ENCODE measurements around the gene CENPQ.
"Not testable (repeated sequence)": the region's sequence is repeated elsewhere in the genome, so short reads cannot be mapped to it uniquely, and the experiment has no call there.

Gene CENPQ, protein sequence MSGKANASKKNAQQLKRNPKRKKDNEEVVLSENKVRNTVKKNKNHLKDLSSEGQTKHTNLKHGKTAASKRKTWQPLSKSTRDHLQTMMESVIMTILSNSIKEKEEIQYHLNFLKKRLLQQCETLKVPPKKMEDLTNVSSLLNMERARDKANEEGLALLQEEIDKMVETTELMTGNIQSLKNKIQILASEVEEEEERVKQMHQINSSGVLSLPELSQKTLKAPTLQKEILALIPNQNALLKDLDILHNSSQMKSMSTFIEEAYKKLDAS

DNA sequence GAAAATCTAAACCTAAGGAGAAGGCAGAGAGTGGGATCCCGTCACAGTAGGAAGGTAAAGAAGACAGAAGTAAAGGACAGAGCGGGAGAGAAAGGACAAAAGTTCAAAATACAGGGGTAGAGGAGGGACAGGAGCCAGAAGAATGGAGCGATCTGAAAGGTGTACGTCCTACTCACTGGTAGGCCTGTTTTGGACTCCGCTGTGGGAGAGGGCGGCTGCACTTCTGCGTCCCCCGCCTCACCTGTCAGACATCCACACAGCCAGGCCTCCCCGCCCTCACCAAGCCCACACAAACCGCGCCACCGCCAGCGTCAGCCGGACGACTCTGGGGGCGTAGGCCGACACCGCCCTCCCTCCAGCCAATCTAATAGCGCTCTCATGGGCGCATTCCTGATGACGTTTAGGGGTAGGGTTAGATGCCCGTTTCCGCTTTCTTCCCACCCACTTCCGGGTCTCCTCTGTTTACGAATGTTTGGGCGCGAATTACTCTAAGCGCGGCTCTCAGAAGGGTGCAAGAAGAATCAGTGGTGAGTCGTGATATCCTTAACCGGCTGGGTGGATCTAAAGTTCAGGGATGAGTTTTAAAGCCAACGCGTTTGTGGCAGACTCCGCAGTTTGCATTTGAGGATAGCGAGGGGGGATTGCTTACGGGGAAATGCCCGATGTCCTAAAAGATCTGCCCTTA lies at the start of gene CENPQ, which contains the start of gene MMUT:
Gene CENPQ (plus strand): TSS at position 444 of the 685 bp plus-strand sequence. CDS start 6,807 bp downstream, outside the sequence.
Gene MMUT (minus strand): TSS at position 327 of the 685 bp plus-strand sequence. CDS start 3,787 bp downstream, outside the sequence.
- DNase-seq = peak; percentile 93

DNA sequence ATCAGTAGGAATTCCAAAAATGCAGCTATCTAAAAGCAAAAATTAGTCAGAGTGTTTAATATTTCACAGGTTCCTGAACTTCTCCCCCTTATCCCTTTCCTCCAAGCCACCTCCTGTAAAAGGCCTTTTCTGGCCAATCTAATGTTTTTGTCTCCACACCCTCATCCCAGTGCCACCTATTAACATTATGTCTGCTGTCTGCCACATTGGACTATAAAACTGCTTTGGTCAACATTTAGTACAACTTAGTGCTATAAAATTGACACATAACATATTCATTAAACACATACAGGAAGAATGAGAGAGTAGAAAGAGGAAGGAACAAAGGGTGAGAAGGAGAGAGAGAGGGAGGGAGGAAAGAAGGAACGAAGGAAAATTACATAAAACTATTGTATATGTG lies 47.8 kb upstream of the CENPQ start:
- DNase-seq = peak; percentile 54

DNA sequence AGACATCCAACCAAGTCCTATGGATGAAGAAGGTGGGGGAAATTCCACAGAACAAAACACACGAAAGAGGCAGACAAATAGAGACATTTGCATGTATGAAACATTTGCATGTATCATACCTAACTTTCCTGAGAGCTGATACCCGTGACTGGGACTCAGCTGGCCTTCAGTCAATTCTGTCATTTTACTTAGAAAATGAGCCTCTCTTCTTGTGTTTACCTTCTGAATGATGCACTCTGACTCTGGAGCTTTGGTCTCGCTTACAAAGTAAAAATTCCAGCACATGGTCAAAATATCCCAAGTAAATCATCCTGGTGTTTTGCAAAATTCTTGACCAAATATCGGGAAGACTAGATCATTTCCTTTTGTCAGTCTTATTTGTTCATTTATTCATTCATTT lies 47.0 kb upstream of the CENPQ start:
- DNase-seq = no peak

DNA sequence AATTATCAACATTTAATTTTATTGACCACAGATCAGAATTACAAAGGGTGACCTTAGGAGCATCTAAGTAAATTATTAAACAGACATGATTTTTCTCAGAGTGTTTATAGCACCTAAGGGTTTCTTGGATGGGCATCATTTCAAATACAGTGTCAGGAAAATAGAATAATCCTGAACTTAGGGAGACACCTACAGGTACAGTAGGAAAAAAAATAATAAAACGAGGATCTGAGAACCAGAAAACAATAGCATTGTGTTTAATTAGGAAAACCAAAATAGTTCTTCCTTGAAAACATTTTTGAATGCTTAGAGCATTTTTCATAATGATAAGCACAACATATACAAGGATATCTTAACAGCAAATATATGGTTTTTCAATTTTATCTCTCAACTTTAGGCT lies 39.4 kb upstream of the CENPQ start:
- DNase-seq = peak; percentile 32

DNA sequence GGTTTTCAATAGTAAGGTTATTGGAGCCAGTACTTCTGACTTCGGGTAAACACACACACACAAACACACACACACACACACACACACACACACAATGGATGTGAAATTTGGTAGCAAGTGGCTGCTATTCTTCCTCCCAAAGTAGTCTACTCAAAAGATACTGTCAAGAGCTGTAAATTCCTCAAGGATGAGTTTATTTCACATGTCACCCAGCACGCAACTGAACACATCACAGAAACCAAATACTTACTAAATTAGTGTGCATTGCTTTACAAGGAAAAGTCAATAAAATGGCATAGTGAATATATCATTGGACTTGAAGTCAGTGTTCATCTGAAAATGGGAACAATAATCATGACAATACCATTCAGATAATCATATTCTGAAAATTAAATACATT lies 33.0 kb upstream of the CENPQ start:
- DNase-seq = no peak

DNA sequence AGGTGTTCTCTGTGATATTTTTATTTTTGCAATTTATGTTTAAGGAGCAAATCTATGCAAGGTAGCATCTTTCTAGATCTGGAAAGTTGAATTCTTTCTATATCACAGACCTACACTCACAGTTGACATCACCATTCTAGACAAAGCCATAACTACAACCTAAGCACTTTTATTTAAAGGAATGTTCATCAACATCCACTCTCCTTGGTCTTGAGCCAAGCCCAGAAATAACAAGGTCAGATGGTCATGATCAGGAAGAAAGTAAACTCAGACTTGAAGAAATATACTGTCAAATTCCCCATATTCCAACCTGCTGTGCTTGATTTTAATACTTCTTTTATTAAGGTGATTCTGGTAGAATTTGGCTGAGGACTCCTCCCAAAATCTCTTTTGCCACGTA lies 32.3 kb upstream of the CENPQ start:
- DNase-seq = no peak

DNA sequence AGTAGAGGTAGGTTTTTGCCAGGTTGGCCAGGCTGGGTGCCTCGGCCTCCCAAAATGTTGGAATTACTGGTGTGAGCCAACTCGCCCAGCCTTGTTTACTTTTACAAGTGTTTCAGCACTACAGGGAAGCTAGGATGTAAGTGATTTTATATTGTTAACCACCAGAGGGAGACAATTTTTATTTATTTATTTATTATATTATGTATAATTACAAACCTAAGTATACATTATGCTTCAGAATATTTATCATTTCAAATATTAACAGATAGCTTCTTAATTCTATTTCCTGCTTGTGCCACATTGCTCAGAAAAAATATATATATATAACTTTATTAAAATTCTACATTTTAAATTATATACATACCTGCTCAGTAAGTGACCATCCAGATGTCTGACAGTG lies 9.9 kb upstream of the CENPQ start:
- DNase-seq = no peak

DNA sequence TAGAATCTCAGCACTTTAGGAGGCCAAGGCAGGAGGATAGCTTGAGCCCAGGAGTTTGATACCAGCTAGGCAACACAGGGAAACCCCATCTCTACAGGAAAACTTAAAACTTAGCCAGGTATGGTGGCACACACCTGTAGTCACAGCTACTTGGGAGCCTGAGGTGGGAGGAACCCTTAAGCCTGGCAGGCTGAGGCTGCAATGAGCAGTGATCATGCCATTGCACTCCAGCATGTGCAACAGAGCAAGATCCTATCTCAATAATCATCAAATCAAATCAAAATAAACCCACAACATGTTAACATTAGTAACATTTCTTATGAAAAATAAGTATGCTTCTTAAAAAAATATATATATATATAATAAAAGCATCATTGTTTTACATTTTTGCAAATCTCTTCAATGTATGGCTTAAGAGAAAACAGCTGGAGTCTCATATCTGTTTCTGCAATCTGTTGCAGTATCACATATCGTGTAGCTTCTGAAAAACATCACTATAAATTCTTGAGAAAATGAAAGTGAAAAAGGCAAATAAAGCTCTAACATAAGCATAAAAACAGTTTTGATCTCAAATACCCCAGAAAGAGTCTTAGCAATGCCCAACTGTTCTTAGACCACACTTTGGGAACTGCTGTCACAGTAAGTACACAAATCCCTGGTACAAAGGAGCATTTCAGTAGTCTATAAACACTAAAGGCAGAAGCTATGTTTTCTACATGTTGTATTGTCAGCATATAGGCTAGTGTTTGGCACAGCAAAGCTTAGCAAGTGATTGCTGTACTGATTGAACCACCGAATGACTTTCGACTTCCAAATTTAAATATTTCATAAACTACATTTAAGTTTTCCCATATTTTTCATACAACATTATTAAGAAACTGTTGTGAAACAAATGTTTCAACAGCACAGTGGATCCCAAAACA lies 8.1 kb upstream of the CENPQ start:
- no peak for DNase-seq

DNA sequence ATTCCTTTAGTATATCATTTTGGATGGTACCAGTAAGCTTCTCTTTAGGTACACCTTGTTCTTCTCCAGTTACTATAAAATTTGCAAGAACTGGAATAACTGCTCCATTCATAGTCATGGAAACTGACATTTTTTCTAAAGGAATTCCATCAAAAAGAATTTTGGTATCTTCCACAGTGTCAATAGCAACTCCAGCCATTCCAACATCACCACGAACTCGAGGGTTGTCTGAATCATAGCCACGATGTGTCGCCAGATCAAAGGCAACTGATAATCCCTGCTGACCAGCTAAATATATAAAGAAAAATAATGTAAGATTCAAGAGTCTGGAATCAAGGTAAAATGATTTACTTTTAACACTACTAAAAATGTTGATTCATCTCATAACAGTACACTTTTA lies 5.4 kb upstream of the CENPQ start:
- no peak for DNase-seq

DNA sequence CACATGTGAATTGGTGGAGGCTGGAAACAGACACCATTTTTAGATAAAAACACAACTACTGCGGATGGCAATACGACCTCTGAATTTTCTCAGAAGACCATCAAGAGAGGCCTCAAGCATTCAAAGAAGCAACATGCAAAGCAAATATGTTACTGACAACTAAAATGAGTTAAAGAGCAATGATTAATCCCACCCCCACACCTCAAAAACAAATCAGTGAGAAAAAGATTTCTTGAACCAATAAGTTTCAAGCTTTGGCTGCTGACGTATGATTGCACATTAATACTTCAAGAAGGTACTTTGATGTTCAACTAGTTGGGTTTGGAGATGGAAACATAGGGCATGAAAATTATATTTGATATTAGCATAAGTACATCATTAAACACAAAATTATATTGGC lies 1.1 kb upstream of the CENPQ start:
- DNase-seq = no peak

DNA sequence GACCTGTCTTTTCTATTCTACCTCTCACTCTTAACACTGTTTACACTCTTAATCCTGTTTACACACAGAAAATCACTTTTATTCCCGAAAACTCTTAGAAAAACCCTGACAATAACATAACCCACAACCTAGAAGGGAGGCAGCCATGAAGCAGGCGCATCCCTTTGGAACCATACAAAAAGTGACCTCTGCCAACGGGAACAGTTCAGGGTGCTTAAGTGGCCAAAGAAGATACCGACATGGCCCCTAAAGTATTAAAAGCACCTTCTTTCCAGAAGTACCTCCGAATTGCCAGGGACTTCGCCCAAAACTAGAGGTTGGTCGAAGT lies 607 bp upstream of the CENPQ start:
- DNase-seq = no peak

DNA sequence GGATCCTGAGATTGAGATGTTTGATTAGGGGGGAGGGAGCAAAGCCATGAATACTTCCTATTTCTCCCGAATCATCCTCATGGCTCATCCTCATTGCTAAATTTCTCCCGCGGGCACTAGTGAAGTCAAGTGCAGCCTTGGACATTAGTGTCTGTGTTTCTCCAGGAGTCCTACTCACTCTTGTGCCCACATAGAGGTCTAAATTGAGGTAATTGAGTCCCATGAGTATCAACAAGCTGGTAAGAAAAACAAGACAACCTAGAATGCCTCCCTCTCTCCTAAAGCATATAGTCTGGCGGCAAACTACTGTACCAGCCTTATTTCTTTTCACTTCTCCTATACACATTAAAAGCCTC lies 420 bp downstream of the CENPQ start:
- no peak for DNase-seq

DNA sequence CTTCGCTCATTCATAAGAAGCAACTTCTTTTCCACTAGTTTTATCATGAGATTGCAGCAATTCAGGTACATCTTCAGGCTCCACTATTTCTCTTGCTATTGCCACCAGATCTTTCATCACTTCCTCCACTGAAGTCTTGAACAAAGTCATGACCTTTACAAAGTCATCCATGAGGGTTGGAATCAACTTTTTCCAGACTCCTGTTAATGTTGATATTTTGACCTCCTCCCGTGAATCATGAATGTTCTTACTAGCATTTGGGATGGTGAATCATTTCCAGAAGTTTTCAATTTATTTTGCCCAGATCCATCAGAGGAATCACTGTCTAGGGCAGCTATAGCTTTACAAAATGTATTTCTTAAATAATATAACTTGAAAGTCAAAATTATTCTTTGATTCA lies 1.5 kb downstream of the CENPQ start:
- no peak for DNase-seq

DNA sequence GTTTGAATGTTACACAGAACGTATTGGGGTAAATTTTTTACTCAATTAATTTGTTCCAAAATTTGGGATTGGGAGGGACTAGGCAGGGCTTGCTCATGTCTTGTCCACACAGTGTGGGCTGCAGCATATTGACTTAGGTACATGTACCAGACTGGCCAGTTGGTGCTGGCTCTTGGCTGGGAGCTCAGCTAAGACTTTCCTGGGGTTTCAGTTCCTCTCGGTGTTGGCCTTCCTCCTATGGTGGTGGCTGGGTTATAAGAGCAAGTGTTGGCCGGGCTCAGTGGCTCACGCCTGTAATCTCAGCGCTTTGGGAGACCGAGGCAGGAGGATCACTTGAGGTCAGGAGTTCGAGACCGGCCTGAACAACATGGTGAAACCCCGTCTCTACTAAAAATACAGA lies 4.9 kb downstream of the CENPQ start:
- no peak for DNase-seq

DNA sequence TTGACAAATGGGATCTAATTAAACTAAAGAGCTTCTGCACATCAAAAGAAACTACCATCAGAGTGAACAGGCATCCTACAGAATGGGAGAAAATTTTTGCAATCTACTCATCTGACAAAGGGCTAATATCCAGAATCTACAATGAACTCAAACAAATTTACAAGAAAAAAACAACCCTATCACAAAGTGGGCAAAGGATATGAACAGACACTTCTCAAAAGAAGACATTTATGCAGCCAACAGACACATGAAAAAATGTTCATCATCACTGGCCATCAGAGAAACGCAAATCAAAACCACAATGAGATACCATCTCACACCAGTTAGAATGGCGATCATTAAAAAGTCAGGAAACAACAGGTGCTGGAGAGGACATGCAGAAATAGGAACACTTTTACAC lies 13.4 kb downstream of the CENPQ start:
- not testable (repeated sequence) for DNase-seq

DNA sequence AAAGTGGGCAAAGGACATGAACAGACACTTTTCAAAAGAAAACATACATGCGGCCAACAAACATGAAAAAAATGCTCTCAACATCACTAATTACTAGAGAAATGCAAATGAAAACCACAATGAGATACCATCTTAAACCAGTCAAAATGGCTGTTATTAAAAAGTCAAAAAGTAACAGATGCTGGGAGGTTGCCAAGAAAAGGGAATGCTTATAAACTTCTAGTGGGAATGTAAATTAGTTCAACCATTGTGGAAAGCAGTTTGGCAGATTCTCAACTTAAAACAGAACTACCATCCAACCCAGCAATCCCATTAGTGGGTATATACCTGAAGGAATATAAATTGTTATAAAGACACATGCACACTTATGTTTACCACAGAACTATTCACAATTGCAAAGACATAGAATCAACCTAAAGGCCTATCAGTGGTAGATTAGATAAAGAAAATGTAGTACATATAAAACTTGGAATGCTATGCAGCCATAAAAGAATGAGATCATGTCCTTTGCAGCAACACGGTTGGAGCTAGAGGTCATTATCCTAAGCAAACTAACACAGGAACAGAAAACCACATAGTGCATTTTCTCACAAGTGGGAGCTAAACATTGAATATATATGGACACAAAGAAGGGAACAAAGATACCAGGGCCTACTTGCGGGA lies 16.3 kb downstream of the CENPQ start:
- no peak for DNase-seq

DNA sequence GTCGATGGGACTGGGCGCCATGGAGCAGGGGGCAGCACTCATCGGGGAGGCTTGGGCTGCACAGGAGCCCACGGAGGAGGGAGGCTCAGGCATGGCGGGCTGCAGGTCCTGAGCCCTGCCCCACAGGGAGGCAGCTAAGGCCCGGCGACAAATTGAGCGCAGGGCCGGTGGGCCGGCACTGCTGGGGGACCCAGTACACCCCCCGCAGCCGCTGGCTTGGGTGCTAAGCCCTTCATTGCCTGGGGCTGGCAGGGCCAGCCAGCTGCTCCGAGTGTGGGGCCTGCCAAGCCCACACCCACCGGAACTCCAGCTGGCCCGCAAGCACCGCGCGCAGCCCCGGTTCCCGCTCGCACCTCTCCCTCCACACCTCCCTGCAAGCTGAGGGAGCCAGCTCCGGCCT lies 18.7 kb downstream of the CENPQ start:
- DNase-seq = not testable (repeated sequence)

DNA sequence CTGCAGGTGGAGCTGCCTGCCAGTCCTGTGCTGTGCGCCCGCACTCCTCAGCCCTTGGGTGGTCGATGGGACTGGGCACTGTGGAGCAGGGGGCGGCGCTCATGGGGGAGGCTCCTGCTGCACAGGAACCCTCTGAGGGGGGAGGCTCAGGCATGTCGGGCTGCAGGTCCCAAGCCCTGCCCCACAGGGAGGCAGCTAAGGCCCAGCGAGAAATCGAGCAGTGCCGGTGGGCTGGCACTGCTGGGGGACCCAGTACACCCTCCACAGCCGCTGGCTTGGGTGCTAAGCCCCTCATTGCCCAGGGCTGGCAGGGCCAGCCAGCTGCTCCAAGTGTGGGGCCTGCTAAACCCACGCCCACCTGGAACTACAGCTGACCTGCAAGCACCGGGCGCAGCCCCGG lies 20.2 kb downstream of the CENPQ start:
- not testable (repeated sequence) for DNase-seq

DNA sequence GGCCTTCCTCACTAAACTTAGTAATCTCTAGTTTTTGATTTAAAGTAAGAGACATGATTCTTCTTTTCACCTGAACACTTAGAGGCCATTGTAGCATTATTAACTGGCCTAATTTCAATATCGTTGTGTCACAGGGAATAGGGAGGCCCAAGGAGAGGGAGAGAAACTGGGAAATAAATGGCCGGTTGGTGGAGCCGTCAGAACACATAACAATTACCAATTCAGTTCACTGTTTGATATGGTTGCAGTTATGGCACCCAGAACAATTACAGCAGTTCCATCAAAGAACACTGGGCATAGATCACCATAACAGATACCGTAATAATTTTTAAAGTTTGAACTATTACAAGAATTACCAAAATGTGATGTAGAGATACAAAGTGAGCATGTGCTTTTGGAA lies 27.5 kb downstream of the CENPQ start:
- DNase-seq = no peak

DNA sequence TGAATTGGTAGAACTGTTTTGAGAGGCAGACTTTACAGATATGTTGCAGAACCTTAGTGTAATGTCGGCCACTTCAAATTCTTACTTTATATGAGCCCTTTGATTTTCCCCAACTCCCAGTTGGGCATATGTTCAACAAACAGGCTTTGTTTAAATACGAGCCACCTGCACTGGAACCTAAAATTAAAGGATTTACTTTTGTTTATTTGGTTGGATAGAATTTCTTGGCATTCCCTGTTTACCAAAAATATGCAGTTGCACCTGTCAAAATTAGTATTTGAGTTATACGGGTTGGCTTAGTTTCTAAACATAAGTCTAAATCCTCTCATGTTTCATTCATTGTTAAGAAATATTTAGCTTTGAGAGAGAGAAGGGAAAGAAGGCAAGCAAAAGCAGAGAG lies 34.1 kb downstream of the CENPQ start:
- no peak for DNase-seq

DNA sequence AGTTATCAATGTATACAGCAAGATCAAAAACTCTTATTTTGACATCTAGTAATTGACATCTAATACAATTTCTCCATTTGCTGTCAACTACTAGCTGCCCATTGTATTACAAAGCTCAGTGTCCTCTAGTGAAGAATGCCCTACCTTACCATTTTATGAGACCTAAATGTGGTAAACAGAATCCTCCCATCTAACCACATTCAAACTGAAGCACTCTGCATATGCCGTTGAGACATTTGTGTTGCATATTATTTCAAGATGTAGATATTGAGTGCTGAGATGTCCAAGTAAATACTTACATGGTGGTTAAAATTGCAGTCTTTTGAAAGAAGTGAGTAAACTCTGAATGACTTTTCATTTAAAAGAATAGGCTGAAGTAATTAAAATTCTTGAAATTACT lies 36.0 kb downstream of the CENPQ start:
- no peak for DNase-seq

DNA sequence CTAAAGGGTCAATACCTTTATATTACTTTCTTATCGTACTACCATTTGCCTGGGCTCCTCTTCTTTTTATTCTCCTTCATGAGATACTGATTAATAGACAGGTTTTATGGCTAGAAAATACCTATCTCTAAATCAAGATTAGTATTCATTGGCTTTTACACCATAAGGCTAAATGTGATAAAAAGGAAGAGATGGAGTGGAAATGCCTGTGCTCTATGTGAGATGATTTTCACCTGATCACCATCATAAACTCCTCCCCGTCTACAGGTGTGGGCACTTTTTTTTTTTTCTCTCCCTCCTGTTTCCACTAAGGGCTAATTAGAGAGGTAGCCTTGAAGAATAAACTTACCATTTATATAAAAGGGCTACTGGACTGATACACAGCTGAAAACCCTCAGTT lies 36.5 kb downstream of the CENPQ start, which contains the start of gene GLYATL3:
Gene GLYATL3 (plus strand): TSS at position 301 of the 400 bp plus-strand sequence. CDS start 12,068 bp downstream, outside the sequence.
- DNase-seq = no peak

DNA sequence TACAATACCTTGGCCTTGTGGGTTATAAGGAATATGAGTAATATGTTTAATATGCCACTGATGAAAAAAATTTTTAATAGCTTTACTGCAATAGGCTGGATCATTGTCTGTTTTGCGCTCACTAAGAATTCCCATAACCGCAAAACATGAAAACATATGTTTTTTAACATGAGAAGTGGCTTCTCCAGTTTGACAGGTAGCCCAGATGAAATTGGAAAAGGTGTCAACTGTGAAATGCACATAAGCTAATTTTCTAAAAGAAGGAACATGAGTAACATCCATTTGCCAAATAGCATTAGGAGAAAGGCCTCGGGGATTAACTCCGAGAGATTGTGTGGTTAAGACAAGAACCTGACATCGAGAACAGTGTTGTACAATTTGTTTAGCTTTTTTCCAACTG lies 41.5 kb downstream of the CENPQ start:
- no peak for DNase-seq

All from kidney glomerular epithelial cell (primary cell).